ENCODE measurements around the gene NHS. TPM values are rescaled to one million over a fixed set of nuclear protein-coding genes. Genes with fewer than 3 reads are reported as not detected.

Gene NHS
- total RNA-seq, 1 experiment from 2014 or later = 0.51 TPM

DNA sequence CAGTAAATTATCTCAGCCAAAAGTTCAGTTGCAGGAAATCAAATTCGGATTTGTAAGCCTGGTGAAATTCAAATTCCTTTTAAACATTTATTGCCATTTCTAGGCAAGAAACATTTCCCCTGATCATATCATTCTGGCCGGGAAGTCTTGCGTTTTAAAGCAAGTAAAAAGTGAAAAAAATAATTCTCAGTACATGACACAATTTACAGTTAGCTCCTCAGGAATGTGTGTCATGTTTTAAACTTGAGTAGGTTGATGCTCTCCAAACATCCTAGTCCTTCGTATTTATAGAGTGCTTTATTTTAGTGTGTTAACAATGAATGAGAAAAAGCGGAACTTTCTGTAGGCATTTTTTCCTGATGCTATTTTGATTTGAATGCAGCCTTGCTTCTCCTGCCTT lies 204.0 kb downstream of the NHS start:
- no peaks in the 10 kb centered on the region for H3K4me1 ChIP-seq
- no peak for DNase-seq
- no peak overlapping the region for H3K27ac ChIP-seq
- no peak overlapping the region for H3K4me3 ChIP-seq
- peaks cover 3% of the 10 kb centered on the region; the same call in 1 of the 2 replicates for H3K27me3 ChIP-seq
- no peaks in the 10 kb centered on the region for H3K9me3 ChIP-seq (replicated peaks)
- no peaks in the 10 kb centered on the region for H3K36me3 ChIP-seq

DNA sequence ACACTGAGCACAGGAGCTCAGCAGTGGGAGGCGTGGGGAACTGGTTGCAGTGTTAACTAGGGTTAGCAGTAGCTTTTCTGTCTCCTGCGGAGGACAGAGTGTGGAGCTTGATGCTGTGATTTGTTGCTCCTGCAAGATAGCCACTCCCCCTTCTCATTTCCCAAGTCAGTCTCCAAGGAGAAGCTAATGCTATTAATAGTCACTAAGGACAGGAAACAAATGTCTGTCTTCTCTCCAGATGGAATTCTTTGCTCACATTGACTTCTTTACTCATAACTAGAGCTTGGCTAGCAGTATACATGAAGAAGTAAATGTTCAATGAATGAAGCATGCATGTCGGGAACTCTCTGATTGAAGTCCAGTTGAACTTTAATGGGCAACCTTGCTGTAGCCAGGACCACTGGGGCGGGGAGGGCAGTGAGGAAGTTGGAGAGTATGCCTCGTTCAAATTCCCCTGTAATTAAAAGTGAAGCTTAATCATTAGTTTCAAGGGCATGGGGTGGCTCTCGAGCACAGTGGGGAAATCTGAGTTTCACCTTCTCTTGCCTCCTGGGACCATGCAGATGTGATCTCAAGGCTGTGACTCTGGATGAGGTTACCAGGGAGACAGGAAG lies 205.6 kb downstream of the NHS start:
- no peaks in the 10 kb centered on the region for H3K4me1 ChIP-seq
- no peak overlapping the region for H3K4me3 ChIP-seq
- no peak overlapping the region for H3K27ac ChIP-seq
- H3K36me3 ChIP-seq = no peaks in the 10 kb centered on the region
- H3K9me3 ChIP-seq (replicated peaks) = no peaks in the 10 kb centered on the region
- peaks cover 3% of the 10 kb centered on the region; the same call in 1 of the 2 replicates for H3K27me3 ChIP-seq
- no peak for DNase-seq

DNA sequence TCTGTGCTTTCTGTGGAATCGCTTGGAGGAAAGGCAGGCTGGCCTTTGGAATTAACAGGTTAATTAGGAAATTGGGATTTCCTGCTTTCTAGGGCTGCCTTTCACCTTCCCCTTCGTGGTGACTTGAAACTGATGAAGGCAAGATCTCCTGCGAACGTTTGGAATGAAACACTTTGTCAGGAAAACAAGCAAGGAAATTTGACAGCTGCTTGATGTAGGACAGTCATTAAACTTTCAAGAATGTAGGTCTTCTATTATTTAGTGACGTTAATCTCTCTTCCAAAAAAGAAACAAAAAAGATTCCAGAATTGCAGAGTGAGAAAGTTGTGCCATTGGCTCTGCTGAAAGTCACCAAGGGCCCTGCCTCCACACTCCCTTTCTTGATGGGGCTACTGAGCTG lies 206.6 kb downstream of the NHS start:
- H3K9me3 ChIP-seq (replicated peaks) = no peaks in the 10 kb centered on the region
- DNase-seq = no peak
- no peak overlapping the region for H3K4me3 ChIP-seq
- no peaks in the 10 kb centered on the region for H3K4me1 ChIP-seq
- no peaks in the 10 kb centered on the region for H3K36me3 ChIP-seq
- H3K27me3 ChIP-seq = peaks cover 3% of the 10 kb centered on the region; the same call in 1 of the 2 replicates
- no peak overlapping the region for H3K27ac ChIP-seq

DNA sequence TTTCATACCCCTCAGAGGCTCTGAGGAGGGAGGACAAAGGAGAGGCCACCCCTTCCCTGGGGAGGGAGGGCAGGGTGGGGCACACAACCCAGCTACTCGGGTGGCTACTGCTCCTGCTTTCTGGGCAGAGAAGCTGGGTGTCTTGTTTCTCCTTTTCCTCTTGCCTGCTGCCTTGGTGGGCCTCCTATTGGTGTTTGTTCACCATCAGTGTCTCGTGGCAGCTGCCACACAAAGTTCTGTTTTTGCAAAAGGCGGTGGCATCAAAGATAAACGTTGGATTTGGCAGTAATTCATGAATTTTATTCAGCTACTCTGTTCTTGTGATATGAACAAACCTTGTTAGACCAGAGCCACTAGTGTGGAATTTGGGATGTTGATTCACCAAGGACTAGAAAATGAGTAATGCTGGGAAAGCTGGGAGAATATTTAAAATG lies 209.3 kb downstream of the NHS start:
- peak in 1 of 2 experiments; percentile 13 for DNase-seq

DNA sequence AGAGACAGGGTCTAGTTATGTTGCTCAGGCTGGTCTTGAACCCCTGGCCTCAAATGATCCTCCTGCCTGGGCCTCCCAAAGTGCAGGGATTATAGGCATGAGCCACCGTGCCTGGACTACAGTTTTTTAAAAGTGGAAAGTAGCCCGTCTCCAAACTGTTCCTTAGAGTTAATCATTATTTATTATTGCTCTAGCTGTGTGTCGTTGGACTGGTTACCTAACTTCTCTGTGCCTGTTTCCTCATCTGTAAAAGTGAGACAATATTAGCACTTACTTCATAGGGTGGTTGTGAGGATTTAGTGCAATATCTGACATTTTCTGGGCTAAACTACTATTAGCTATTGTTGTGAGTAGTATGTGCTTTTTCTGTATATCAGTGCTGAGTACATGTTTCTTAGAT lies 210.0 kb downstream of the NHS start:
- Histone ChIP-seq H3K4me3 (no peak overlapping the region), H3K9me3 (replicated peaks) (no peaks in the 10 kb centered on the region), H3K4me1 (no peaks in the 10 kb centered on the region), H3K36me3 (no peaks in the 10 kb centered on the region), H3K27ac (no peak overlapping the region), H3K27me3 (no peaks in the 10 kb centered on the region; the same call in 1 of the 2 replicates)
- no peak for DNase-seq

More for the DNA sequence above, 209.3 kb downstream of the NHS start:
- Histone ChIP-seq H3K4me3 (no peak overlapping the region), H3K27ac (no peak overlapping the region), H3K36me3 (no peaks in the 10 kb centered on the region), H3K9me3 (replicated peaks) (no peaks in the 10 kb centered on the region), H3K27me3 (no peaks in the 10 kb centered on the region; the same call in 1 of the 2 replicates), H3K4me1 (no peaks in the 10 kb centered on the region)

DNA sequence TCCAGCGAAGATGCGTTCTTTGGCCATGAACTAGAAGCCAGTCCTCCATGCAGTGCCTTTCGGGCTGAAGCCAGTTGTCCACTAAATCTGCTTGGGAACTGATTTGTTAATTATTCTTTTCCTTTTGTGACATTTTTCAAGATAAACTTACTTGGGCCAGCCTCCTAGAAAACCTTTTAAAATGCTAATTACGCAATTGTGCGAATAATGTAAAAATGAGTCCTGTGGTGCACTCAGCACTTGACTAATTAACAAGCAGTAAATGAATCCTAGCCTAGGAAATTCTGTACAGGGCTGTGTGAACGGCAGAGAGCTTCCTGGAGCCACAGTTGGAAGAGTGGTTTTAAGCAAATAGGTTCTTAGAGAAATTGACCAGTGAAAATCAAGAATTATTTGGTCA lies 212.4 kb downstream of the NHS start:
- Histone ChIP-seq H3K4me1 (peaks cover 8% of the 10 kb centered on the region; the same call in 1 of the 2 replicates), H3K9me3 (replicated peaks) (no peaks in the 10 kb centered on the region), H3K4me3 (no peak overlapping the region), H3K36me3 (no peaks in the 10 kb centered on the region), H3K27me3 (no peaks in the 10 kb centered on the region), H3K27ac (no peak overlapping the region)
- DNase-seq = no peak

DNA sequence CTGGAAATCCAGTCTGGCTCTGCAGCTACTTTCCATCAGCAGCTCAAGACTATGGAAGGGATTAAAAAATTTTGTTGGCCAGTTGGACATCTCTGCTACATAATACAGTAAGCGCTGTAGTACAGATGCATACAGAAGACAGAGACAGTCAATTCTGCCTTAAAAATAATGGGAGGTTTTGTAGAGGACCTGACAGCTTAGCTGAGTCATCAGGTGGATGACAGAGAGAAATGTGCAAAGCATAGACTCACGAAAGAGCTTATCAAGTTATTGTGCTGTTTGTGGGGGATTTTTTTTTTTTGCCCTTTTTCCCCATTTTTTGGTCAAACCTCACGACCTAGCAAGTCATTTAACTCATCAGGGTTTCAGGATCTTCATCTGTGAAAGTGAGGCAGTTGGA lies 213.3 kb downstream of the NHS start:
- Histone ChIP-seq H3K4me3 (no peak overlapping the region), H3K27me3 (no peaks in the 10 kb centered on the region), H3K27ac (no peak overlapping the region), H3K4me1 (peaks cover 8% of the 10 kb centered on the region; the same call in 1 of the 2 replicates), H3K9me3 (replicated peaks) (no peaks in the 10 kb centered on the region), H3K36me3 (no peaks in the 10 kb centered on the region)
- no peak for DNase-seq

DNA sequence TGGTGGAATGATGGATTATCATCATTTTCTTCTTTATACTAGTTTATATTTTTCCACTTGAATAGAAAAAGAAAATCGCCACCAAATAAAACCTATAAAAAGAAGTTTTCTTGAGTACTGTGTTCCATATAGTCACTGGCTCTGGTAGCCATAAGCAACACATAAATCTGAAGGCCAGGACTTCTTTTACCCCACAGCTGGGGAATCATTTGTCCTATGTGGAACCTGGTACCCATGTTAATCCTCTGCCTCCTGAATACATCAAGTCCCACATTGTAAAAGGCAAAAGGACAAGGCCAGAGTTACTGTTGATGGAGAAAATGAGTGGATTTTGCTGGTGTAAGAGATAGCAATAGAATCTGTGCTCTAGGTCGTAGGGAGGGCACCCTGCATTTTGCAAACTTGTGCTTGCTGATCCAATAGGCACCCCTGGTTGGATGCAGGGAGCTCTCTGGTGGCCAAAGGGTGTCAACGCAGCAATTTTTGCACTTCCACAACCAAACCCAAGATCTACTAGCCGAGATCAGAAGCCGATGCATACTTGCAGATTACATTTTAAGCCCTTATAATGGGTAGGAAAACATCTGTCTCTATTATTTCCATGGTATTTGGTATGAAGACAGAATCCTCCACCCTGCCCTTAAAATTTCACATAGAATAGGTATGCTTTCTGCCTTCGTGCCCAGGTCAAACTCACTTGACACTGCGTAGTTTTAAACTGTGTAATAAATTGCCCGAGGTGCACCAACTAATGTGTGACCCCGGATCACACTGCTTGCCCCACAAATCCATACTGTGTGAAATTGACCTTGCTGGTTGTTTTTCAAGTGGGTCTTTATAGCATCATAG lies 216.1 kb downstream of the NHS start:
- no peaks in the 10 kb centered on the region for H3K9me3 ChIP-seq (replicated peaks)
- no peak overlapping the region for H3K27ac ChIP-seq
- H3K4me3 ChIP-seq = peak overlapping the region; percentile 15
- H3K27me3 ChIP-seq = no peaks in the 10 kb centered on the region
- peaks cover 8% of the 10 kb centered on the region; the same call in 1 of the 2 replicates for H3K4me1 ChIP-seq
- DNase-seq = peak; percentile 59 to 78
- H3K36me3 ChIP-seq = no peaks in the 10 kb centered on the region

DNA sequence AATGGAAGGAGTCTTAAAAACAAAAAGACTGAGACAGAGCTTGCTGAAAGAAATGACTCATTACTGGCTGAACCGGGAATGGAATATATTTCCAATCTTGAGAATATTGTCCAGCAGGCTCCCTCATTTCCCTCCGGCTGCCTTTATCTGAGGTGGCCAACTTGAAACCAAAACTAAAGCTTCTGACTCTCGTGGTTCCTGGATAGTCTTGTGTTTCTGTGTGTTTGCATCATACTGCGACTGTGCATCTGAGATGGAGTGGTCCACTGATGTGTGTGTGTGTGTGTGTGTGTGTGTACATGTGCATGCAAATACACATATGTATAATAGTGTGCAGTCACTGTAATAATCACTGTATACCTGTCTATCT lies 216.7 kb downstream of the NHS start:
- peaks cover 8% of the 10 kb centered on the region; the same call in 1 of the 2 replicates for H3K4me1 ChIP-seq
- peak in 1 of 2 experiments; percentile 17 for DNase-seq
- no peaks in the 10 kb centered on the region for H3K27me3 ChIP-seq
- H3K27ac ChIP-seq = no peak overlapping the region
- H3K36me3 ChIP-seq = no peaks in the 10 kb centered on the region
- no peaks in the 10 kb centered on the region for H3K9me3 ChIP-seq (replicated peaks)
- H3K4me3 ChIP-seq = peak overlapping the region; percentile 15; the same call in 1 of the 2 replicates

DNA sequence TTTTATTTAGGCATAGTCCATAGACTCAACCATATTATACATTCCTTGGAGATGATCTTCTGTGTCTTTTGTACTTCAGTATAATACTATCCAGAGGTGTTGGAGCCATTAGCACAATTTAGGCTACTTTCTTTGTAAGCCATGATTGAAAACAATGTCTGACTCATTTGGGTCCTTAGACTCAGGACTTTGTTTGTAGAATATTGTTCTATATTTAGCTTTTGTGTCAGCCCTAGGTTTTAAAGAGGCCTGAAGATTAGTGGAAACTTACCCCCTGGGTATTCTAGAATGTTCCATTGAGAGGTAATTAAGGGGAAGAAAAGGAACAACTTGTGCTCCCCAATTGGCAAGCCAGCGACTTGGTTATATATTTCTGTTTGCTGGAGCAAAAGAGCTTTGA lies 217.1 kb downstream of the NHS start:
- DNase-seq = no peak
- Histone ChIP-seq H3K36me3 (no peaks in the 10 kb centered on the region), H3K27me3 (no peaks in the 10 kb centered on the region), H3K27ac (no peak overlapping the region), H3K4me1 (peaks cover 8% of the 10 kb centered on the region; the same call in 1 of the 2 replicates), H3K4me3 (no peak overlapping the region), H3K9me3 (replicated peaks) (no peaks in the 10 kb centered on the region)

DNA sequence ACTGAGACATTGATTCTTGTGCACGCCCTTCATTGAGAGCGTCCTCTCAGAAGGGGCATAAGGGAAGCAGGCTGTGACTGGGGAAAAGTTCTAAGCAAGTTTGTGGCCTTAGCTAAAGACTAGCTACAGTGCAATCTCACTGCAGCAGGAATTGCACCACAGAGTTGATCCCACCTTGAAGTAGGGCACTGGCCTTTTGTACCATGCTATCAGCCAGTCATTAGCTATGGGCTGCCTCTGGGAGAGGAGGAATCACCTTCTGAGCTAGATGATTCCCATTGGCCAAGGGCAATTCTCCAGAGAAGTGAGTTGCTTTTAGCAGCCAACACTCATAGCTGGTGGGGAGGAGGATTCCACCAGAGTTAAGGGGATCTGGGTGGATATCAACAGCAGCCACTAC lies 219.7 kb downstream of the NHS start:
- Histone ChIP-seq H3K4me3 (no peak overlapping the region), H3K27me3 (no peaks in the 10 kb centered on the region), H3K4me1 (peaks cover 11% of the 10 kb centered on the region; the same call in 1 of the 2 replicates), H3K9me3 (replicated peaks) (no peaks in the 10 kb centered on the region), H3K36me3 (no peaks in the 10 kb centered on the region), H3K27ac (no peak overlapping the region)
- DNase-seq = no peak

DNA sequence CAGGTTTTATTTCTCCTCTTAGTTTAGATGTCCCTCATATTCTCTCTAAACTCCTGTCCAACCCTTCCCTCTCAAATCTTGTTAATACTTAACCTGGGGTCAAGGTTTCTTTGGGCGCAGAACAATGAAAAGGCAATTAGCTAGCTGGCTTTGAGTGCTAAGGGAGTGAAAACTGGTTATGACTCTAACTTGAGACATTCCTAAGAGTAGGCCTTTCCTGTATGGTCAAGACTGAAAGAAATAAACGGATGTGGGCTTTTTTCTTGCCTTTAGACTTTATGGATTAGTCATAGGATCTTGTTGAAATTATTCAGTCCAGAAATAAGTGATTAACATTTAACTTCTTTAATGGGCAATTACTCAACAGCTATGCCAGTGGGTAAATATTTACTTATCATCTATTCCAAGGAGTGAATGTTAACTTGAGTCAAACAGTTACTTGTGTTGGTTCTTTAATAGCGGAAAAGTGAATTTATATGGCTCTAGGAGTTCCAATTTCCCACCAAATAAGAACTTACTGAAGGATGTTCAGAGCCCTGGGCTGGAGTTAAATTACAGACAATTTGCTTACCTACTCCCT lies 220.5 kb downstream of the NHS start:
- no peak for DNase-seq
- no peaks in the 10 kb centered on the region for H3K9me3 ChIP-seq (replicated peaks)
- H3K4me3 ChIP-seq = no peak overlapping the region
- peaks cover 11% of the 10 kb centered on the region; the same call in 1 of the 2 replicates for H3K4me1 ChIP-seq
- no peaks in the 10 kb centered on the region for H3K27me3 ChIP-seq
- no peaks in the 10 kb centered on the region for H3K36me3 ChIP-seq
- no peak overlapping the region for H3K27ac ChIP-seq

DNA sequence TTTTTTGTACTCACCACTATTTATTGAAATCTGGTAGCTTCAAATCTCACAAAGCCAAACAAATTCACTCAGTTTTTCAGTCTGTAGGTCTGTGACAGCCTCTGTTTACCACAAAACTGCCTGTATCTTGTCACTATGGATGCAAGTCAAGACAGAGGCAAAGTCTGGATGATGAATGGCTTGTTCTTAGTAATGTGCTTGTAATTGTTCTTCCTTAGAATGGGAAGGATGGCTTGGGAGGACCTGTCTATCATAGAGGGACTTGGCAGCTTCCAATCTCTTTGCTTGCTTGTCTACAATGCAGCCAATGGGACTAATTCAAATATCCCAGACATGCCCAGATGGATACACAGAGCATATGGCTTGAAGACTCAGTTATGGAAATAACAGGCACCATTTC lies 221.1 kb downstream of the NHS start:
- DNase-seq = no peak
- Histone ChIP-seq H3K27ac (no peak overlapping the region), H3K36me3 (no peaks in the 10 kb centered on the region)

DNA sequence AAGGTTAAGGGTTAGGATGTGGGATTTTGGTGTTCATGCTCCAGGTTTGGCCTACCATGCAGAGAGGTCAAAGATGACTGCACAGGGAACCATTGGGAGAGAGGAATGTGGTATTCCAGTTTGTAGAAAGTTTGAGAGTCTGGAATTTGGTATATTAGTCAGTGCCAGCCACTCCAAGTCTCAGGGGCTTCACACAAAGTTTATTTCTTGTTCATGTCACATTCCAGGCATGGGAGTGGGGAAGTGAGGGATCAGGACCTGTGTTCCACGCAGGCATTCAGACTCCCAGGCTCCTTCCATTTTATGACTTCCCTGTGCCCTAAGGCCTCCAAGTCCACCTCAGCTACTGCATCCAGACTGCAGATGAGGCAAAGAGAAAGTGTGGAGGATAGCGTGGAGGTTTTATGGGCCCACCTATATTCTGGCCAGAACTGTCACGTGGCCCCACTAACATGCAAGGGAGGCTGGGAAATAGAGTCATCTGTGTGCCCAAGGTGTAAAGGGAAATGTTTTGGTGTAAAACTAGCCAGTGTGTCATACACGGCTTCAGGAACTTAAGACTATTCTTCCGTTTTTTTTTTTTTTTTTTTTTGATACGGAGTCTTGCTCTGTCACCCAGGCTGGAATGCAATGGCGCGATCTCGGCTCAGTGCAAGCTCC lies 221.7 kb downstream of the NHS start:
- Histone ChIP-seq H3K4me3 (no peak overlapping the region), H3K27ac (no peak overlapping the region), H3K36me3 (no peaks in the 10 kb centered on the region), H3K9me3 (replicated peaks) (no peaks in the 10 kb centered on the region), H3K27me3 (no peaks in the 10 kb centered on the region), H3K4me1 (peaks cover 8% of the 10 kb centered on the region; the same call in 1 of the 2 replicates)
- DNase-seq = no peak

More for the DNA sequence above, 221.1 kb downstream of the NHS start:
- H3K9me3 ChIP-seq (replicated peaks) = no peaks in the 10 kb centered on the region
- no peaks in the 10 kb centered on the region for H3K27me3 ChIP-seq
- H3K4me3 ChIP-seq = no peak overlapping the region
- H3K4me1 ChIP-seq = peaks cover 11% of the 10 kb centered on the region; the same call in 1 of the 2 replicates

All from SJCRH30 (cell line).